PC-9 (cell line): ENCODE results near the gene KIFBP. TPM values are rescaled to one million over a fixed set of nuclear protein-coding genes. Genes with fewer than 3 reads are reported as not detected.

Experiments used
- BruUV-seq: library from RNA; stranded (reverse); fragments of 400-500 nt; replicated peaks from 2 replicates; lab custom pipeline; 2021; lab: Mats Ljungman, UMichigan
- CTCF ChIA-PET: fragments of 300-600 bp; sonication (Branson Sonifier 250); formaldehyde crosslinking; loops from one replicate; lab custom pipeline; 2022; ENCODE audit warnings: antibody characterized with exemption; lab: Charles Lee
- POLR2A ChIA-PET: fragments of 300-600 bp; sonication (Branson Sonifier 250); formaldehyde crosslinking; loops from one replicate; lab custom pipeline; 2022; ENCODE audit warnings: antibody characterized with exemption; ENCODE audit not compliant: unreplicated experiment; lab: Charles Lee
- DNase-seq, 2 experiments: peaks; one replicate each; pipeline versions ENCODE4 v3.0.0 to v3.0.0-alpha.2; 2015 to 2022; ENCODE audit warnings: mixed read lengths in 1 of 2
- H2AFZ ChIP-seq: fragments of 200-600 bp; sonication (generic); 2 replicates; pipeline ENCODE4 v1.8.1; 2017; ENCODE audit warnings: antibody characterized with exemption
- H3F3A ChIP-seq: fragments of 200-600 bp; sonication (generic); 2 replicates; pipeline ENCODE4 v1.8.1; 2017; ENCODE audit warnings: antibody characterized with exemption, mild to moderate bottlenecking, low read depth; ENCODE audit not compliant: insufficient read depth
- H3K27ac ChIP-seq: fragments of 200-600 bp; sonication (generic); 2 replicates; pipeline ENCODE4 v1.6.1; 2016; ENCODE audit warnings: mixed run types
- H3K27me3 ChIP-seq: fragments of 200-600 bp; sonication (generic); 2 replicates; pipeline ENCODE4 v1.6.1; 2016; ENCODE audit warnings: low read depth, mixed run types; ENCODE audit not compliant: insufficient read depth
- H3K36me3 ChIP-seq: fragments of 200-600 bp; sonication (generic); 2 replicates; pipeline ENCODE4 v1.6.1; 2016; ENCODE audit warnings: low read depth, mixed run types
- H3K4me1 ChIP-seq: fragments of 200-600 bp; sonication (generic); replicated peaks from 2 replicates; pipeline ENCODE4 v1.6.1; 2016; ENCODE audit warnings: mixed run types; ENCODE audit not compliant: insufficient read depth
- H3K4me2 ChIP-seq: fragments of 200-600 bp; sonication (generic); 2 replicates; pipeline ENCODE4 v1.6.1; 2017; ENCODE audit warnings: mixed run types
- H3K4me3 ChIP-seq: fragments of 200-600 bp; sonication (generic); 2 replicates; pipeline ENCODE4 v1.6.1; 2016; ENCODE audit warnings: mixed run types
- H3K79me2 ChIP-seq: fragments of 200-600 bp; sonication (generic); 2 replicates; pipeline ENCODE4 v1.6.1; 2017; ENCODE audit warnings: low read depth, mixed run types
- H3K9me2 ChIP-seq: fragments of 200-600 bp; sonication (generic); 2 replicates; pipeline ENCODE4 v1.8.1; 2017; ENCODE audit warnings: mild to moderate bottlenecking; ENCODE audit not compliant: insufficient read depth
- H3K9me3 ChIP-seq: fragments of 200-600 bp; sonication (generic); 2 replicates; pipeline ENCODE4 v1.8.1; 2016; ENCODE audit warnings: low read depth; ENCODE audit not compliant: insufficient read depth
- H4K20me1 ChIP-seq: fragments of 200-600 bp; sonication (generic); 2 replicates; pipeline ENCODE4 v1.8.1; 2017; ENCODE audit not compliant: insufficient read depth
- EZH2 ChIP-seq: fragments of 200-600 bp; sonication (generic); IDR thresholded peaks from 2 replicates; pipeline ENCODE4 v1.8.0; 2017; ENCODE audit warnings: antibody characterized with exemption, low read depth
- intact Hi-C: fragments of 100-400 bp; cut with micrococcal nuclease; formaldehyde crosslinking; loops from one replicate; pipeline ENCODE4 v1.10.0; 2022; ENCODE audit not compliant: unreplicated experiment
- total RNA-seq: library from RNA; stranded (reverse); gene quantifications from 2 replicates; pipeline ENCODE4 v1.2.3, GENCODE V29; 2021
- TF ChIP-seq, protein P1 (sequence below): fragments of 200-600 bp; sonication (generic); conservative IDR thresholded peaks from 2 replicates; pipeline ENCODE4 v1.6.1; 2017; ENCODE audit warnings: mixed run types, antibody characterized with exemption, mild to moderate bottlenecking, moderate library complexity

KIFBP gene
- total RNA-seq, 1 experiment from 2014 or later, result 30.1 TPM

DNA sequence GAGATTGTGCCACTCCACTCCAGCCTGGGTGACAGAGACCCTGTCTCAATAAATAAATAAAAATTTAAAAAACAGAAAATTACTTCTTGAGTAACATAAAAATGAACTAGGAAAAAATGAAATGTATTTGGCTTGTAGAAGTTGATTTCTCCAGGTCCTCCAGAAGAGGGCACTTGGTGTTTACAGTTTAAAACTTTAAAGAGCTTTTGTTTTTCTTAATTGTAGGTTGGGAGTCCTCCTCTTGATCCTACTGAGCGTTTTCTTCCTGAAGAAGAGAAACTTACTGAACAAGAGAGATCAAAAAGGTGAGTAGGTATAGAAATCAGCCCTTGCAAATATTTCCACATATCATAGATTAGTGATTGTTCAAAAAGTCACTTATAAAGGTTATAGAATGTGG, 16.2 kb downstream of the KIFBP start:
- H3K9me3 ChIP-seq, result no peaks in the 10 kb centered on the region
- no peak overlapping the region for H3K4me3 ChIP-seq
- TF ChIP-seq, protein P1, sequence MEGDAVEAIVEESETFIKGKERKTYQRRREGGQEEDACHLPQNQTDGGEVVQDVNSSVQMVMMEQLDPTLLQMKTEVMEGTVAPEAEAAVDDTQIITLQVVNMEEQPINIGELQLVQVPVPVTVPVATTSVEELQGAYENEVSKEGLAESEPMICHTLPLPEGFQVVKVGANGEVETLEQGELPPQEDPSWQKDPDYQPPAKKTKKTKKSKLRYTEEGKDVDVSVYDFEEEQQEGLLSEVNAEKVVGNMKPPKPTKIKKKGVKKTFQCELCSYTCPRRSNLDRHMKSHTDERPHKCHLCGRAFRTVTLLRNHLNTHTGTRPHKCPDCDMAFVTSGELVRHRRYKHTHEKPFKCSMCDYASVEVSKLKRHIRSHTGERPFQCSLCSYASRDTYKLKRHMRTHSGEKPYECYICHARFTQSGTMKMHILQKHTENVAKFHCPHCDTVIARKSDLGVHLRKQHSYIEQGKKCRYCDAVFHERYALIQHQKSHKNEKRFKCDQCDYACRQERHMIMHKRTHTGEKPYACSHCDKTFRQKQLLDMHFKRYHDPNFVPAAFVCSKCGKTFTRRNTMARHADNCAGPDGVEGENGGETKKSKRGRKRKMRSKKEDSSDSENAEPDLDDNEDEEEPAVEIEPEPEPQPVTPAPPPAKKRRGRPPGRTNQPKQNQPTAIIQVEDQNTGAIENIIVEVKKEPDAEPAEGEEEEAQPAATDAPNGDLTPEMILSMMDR, result peak; percentile 84
- TF ChIP-seq EZH2, result no peak
- H3K9me2 ChIP-seq, result no peaks in the 10 kb centered on the region
- H3K4me1 ChIP-seq, result no peaks in the 10 kb centered on the region
- POLR2A ChIA-PET, result no interaction called here
- H3K27me3 ChIP-seq, result no peaks in the 10 kb centered on the region
- H4K20me1 ChIP-seq, result no peaks in the 10 kb centered on the region
- no TSS peak for BruUV-seq
- peak in 1 of 2 experiments; percentile 56 for DNase-seq
- H3K36me3 ChIP-seq, result peaks cover 30% of the 10 kb centered on the region; the same call in 1 of the 2 replicates
- H3K79me2 ChIP-seq, result no peaks in the 10 kb centered on the region
- peaks cover 4% of the 10 kb centered on the region; the same call in 1 of the 2 replicates for H3F3A ChIP-seq
- no peak overlapping the region for H2AFZ ChIP-seq
- intact Hi-C loops, result loop anchor here (1.0 to 10.0 kb wide), 3 partner anchors 88 to 630 kb away; partner anchors contain the start of gene FAM241B
- CTCF ChIA-PET, result interaction anchor here (0.5 to 2.3 kb wide), 3 partner anchors 60 to 229 kb away, joined by 3 to 19 read pairs (median 5); no protein-coding TSS in a partner anchor
- H3K27ac ChIP-seq, result no peak overlapping the region
- H3K4me2 ChIP-seq, result no peak overlapping the region

DNA sequence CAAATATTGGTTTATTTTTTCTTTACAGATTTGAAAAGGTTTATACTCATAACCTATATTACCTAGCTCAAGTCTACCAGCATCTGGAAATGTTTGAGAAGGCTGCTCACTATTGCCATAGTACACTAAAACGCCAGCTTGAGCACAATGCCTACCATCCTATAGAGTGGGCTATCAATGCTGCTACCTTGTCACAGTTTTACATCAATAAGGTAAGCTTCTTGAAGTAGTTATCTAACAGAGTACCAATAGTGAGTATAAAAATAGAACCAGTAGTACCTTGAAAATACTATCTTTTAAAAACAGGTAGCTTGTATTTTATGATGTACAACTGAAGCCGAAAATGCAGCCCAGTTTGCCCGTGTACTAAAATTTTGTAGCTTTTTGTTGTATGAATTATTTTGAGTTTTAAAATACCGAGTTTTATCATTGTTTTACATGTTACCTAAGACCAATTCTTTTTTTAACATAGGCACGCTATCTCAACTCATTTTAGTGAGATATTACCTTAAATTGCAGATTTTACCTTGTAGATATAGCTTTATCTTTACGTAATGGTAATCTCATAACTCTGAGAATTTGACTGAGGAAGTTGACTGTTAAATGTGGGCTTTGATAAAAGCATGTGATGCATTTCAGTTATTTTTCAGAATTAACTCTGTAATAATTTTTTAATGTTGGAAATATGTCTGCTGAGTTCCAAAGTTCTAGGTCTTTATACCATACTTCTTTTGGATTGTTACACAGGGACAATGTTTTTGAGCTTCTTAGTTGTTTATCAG, 17.3 kb downstream of the KIFBP start:
- peaks cover 28% of the 10 kb centered on the region; the same call in 1 of the 2 replicates for H3K36me3 ChIP-seq
- no TSS peak for BruUV-seq
- intact Hi-C loops, result loop anchor here (1.0 to 10.0 kb wide), 3 partner anchors 87 to 629 kb away; partner anchors contain the start of gene FAM241B
- ChIA-PET CTCF (interaction anchor here (0.6 to 2.3 kb wide), 3 partner anchors 26 to 181 kb away, joined by 3 to 19 read pairs (median 4); no protein-coding TSS in a partner anchor), POLR2A (interaction anchor here (0.6 to 0.7 kb wide), 2 partner anchors 223 to 385 kb away, joined by 3 read pairs; no protein-coding TSS in a partner anchor)
- H2AFZ ChIP-seq, result no peak overlapping the region
- no peak overlapping the region for H3K4me3 ChIP-seq
- H3K9me2 ChIP-seq, result no peaks in the 10 kb centered on the region
- no peaks in the 10 kb centered on the region for H3K27me3 ChIP-seq
- H3K4me1 ChIP-seq, result no peaks in the 10 kb centered on the region
- no peaks in the 10 kb centered on the region for H3K79me2 ChIP-seq
- H3F3A ChIP-seq, result peaks cover 4% of the 10 kb centered on the region; the same call in 1 of the 2 replicates
- no peak for DNase-seq
- no peaks in the 10 kb centered on the region for H3K9me3 ChIP-seq
- H4K20me1 ChIP-seq, result no peaks in the 10 kb centered on the region
- TF ChIP-seq, protein P1, result no peak
- no peak for TF ChIP-seq EZH2
- no peak overlapping the region for H3K4me2 ChIP-seq
- no peak overlapping the region for H3K27ac ChIP-seq

DNA sequence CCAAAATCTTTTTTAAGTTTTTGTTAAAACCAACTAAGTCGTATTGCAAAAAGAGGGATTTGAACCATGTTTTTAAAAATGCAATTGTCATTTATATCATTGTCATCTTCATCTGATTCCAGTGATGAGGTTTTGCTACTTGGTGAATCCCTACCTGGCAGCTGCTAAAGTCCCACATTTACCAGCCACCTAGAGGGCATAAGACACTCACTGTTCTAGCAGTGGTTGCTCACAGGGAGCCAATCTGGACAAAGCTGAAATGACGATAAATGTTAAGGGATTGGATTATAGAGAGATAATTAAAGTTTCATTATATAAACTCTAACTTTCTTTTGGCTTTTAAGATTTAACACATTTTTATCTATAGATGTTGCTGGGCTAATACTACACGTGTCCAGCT, 18.7 kb downstream of the KIFBP start:
- ChIA-PET POLR2A (interaction anchor here (0.6 kb wide), 1 partner anchor 57 kb away, joined by 3 read pairs; no protein-coding TSS in a partner anchor), CTCF (no interaction called here)
- H3K27ac ChIP-seq, result no peak overlapping the region
- H3K4me1 ChIP-seq, result no peaks in the 10 kb centered on the region
- H3K4me3 ChIP-seq, result no peak overlapping the region
- no peaks in the 10 kb centered on the region for H3K79me2 ChIP-seq
- TF ChIP-seq, protein P1, result no peak
- H3K36me3 ChIP-seq, result peaks cover 25% of the 10 kb centered on the region; the same call in 1 of the 2 replicates
- H4K20me1 ChIP-seq, result no peaks in the 10 kb centered on the region
- no TSS peak for BruUV-seq
- peaks cover 4% of the 10 kb centered on the region; the same call in 1 of the 2 replicates for H3F3A ChIP-seq
- H2AFZ ChIP-seq, result no peak overlapping the region
- no peaks in the 10 kb centered on the region for H3K9me2 ChIP-seq
- no peaks in the 10 kb centered on the region for H3K9me3 ChIP-seq
- DNase-seq, result no peak
- H3K27me3 ChIP-seq, result no peaks in the 10 kb centered on the region
- intact Hi-C loops, result loop anchor here (1.0 to 10.0 kb wide), 3 partner anchors 230 to 628 kb away; partner anchors contain the start of gene FAM241B
- no peak overlapping the region for H3K4me2 ChIP-seq
